Spinal cord (tissue), 10 donors: ENCODE results near the gene NF1. TPM values are rescaled to one million over a fixed set of nuclear protein-coding genes. Genes with fewer than 3 reads are reported as not detected.
"Not testable (repeated sequence)": the region's sequence is repeated elsewhere in the genome, so short reads cannot be mapped to it uniquely, and the experiment has no call there.

Experiments used
- DNase-seq, 6 donors: peaks; one replicate each; pipeline versions ENCODE4 v3.0.0 to v3.0.0-alpha.2; 2013 to 2015; ENCODE audit warnings: low spot score in 6 of 6, low read depth in 4 of 6
- H3K27ac ChIP-seq: one replicate; pipeline ENCODE4 v1.5.1; 2013; ENCODE audit warnings: low read depth, low read length, control low read depth
- H3K27me3 ChIP-seq: one replicate; pipeline ENCODE4 v1.6.1; 2013; ENCODE audit warnings: low read length; ENCODE audit not compliant: control insufficient read depth, insufficient read depth
- H3K36me3 ChIP-seq: one replicate; pipeline ENCODE4 v1.6.1; 2013; ENCODE audit warnings: low read length; ENCODE audit not compliant: control insufficient read depth, insufficient read depth
- H3K4me1 ChIP-seq: one replicate; pipeline ENCODE4 v1.6.1; 2013; ENCODE audit warnings: low read length; ENCODE audit not compliant: control insufficient read depth, insufficient read depth
- H3K4me3 ChIP-seq: one replicate; pipeline ENCODE4 v1.5.1; 2013; ENCODE audit warnings: low read depth, low read length, control low read depth
- H3K9me3 ChIP-seq: one replicate; pipeline ENCODE4 v1.6.1; 2013; ENCODE audit warnings: low read length; ENCODE audit not compliant: control insufficient read depth, insufficient read depth
- WGBS: methylation state at CpG from one replicate; pipeline ENCODE4 v1.1.5; 2013; ENCODE audit warnings: missing lambda C conversion rate; ENCODE audit not compliant: insufficient coverage; 5-methylcytosine and 5-hydroxymethylcytosine counted together
- polyA plus RNA-seq, 2 donors: library from polyadenylated mRNA; unstranded; fragments of 120-200 nt; gene quantifications; one replicate each; pipeline ENCODE4 v1.2.1, GENCODE V29; 2013; ENCODE audit not compliant: insufficient read length in 2 of 2
- total RNA-seq, 2 donors: library from RNA; depleted of rRNA in 1 of 2; stranded (reverse); fragments of 120-200 nt in 1 of 2; fragments of >200 nt in 1 of 2; gene quantifications; one replicate each; pipeline versions ENCODE4 v1.2.3 to v1.2.4, GENCODE V29; 2013 to 2014
- donor health status: healthy.

NF1 gene
- total and polyA plus RNA-seq, 4 donors, result 41.1 to 140 (median 54.9) TPM

DNA sequence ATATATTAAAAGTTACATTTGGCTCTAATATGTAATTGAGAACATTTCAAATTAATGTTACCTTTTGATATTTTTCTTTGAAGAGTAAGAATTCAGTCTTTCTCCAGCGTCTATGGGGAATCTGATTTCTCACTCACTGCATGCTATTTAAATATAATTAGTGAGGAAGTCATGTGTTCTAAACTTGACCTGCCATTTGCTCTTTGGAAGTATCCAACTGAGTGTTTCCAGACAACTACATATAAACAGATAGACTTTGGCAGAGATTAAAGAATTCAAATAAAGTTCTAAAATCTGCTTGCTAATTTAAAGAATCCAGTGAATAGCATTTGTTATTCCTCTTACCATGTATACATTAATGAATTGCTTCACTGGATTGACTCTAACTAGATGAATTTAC is 178.7 kb downstream of the NF1 start:
- no peak for DNase-seq
- H3K9me3 ChIP-seq, result no peaks in the 10 kb centered on the region
- peaks cover 11% of the 10 kb centered on the region for H3K36me3 ChIP-seq
- H3K27me3 ChIP-seq, result no peaks in the 10 kb centered on the region
- no peaks in the 10 kb centered on the region for H3K4me1 ChIP-seq
- WGBS, result no CpG with 5 or more reads among the region's 1 CpG
- no peak overlapping the region for H3K4me3 ChIP-seq
- H3K27ac ChIP-seq, result no peak overlapping the region

DNA sequence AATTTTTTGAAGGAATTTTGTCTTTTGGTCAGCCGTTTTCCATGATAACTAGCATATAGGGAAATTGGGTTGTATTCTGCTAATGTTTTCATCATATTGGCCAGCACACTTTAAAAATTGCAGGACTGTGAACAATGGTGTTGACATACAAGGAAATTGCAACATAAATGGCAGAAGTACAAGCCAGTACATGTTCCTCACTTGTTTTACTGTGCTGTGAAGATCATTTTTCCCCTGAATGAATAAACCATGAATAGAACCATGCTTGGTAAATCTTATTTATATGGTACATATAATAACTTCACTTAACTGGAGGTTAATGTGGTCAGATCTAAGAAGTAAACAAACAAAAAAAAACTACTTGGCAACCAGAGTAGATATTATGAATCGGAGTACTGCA is 179.5 kb downstream of the NF1 start:
- DNase-seq, result no peak
- H3K36me3 ChIP-seq, result peaks cover 8% of the 10 kb centered on the region
- H3K4me1 ChIP-seq, result no peaks in the 10 kb centered on the region
- H3K9me3 ChIP-seq, result no peaks in the 10 kb centered on the region
- no CpG with 5 or more reads among the region's 2 CpGs for WGBS
- no peak overlapping the region for H3K4me3 ChIP-seq
- H3K27me3 ChIP-seq, result no peaks in the 10 kb centered on the region
- H3K27ac ChIP-seq, result no peak overlapping the region

DNA sequence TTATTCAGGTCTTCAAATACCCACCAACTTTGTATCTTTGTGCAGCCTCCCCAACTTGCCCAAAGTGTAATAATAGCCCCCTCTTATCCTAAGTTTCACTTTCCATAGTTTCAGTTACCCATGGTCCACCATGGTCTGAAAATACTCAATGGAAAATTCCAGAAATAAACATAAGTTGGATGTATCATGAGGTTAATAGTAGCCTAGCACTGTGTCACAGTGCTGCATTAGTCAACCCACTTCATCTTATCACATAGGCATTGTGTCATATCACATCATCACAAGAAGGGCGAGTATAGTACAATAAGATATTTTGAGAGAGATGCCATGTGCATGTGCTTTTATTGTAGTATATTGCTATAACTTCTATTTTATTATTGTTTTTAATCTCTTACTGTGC is 180.3 kb downstream of the NF1 start:
- H3K9me3 ChIP-seq, result no peaks in the 10 kb centered on the region
- H3K4me1 ChIP-seq, result no peaks in the 10 kb centered on the region
- DNase-seq, result no peak
- H3K4me3 ChIP-seq, result no peak overlapping the region
- no CpG with 5 or more reads among the region's 1 CpG for WGBS
- no peak overlapping the region for H3K27ac ChIP-seq
- H3K27me3 ChIP-seq, result no peaks in the 10 kb centered on the region
- H3K36me3 ChIP-seq, result peaks cover 7% of the 10 kb centered on the region

DNA sequence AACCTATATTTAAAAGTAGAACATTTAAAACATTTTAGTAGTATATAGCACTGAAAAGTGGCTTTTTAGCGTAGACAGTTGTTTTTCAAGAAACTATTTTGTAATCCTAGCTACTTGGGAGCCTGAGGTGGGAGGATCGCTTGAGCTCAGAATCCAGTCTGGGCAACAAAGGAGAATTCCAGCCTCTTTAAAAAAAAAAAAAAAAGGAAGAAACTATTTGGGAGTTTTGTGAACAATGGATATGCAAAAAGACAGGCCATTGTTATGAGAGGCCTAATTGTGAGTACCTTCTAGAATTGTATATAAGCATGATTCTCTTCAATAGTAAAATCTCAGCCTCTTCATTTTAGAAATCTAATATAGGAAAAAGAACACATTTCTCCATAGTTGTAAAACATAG is 184.6 kb downstream of the NF1 start:
- DNase-seq, result no peak
- no peaks in the 10 kb centered on the region for H3K27me3 ChIP-seq
- no CpG with 5 or more reads among the region's 2 CpGs for WGBS
- H3K4me1 ChIP-seq, result no peaks in the 10 kb centered on the region
- no peaks in the 10 kb centered on the region for H3K9me3 ChIP-seq
- no peak overlapping the region for H3K27ac ChIP-seq
- peaks cover 11% of the 10 kb centered on the region for H3K36me3 ChIP-seq
- H3K4me3 ChIP-seq, result no peak overlapping the region

DNA sequence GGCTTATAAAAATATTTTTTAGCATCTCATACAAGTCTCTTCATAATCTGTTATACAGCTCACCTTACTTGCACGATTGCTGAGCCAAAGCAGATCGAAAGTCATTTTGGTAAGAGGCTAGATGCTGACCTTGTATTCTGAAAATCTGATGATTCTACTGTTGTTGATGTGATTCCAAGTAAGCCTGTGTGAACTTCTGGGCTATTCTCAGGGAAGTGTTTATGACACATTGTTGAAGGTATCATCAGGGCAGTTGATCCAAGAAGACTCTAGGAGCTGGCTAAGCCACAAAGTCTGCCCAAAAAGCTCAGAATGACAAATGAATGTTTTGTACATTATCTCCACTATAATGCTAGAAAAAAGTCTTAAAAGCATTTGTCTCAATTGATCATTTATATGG is 186.3 kb downstream of the NF1 start:
- no peaks in the 10 kb centered on the region for H3K9me3 ChIP-seq
- DNase-seq, result no peak
- WGBS, result 100% methylated on average over 1 of the region's 2 CpGs
- H3K36me3 ChIP-seq, result peaks cover 11% of the 10 kb centered on the region
- no peaks in the 10 kb centered on the region for H3K4me1 ChIP-seq
- H3K27ac ChIP-seq, result no peak overlapping the region
- H3K27me3 ChIP-seq, result no peaks in the 10 kb centered on the region
- H3K4me3 ChIP-seq, result no peak overlapping the region

DNA sequence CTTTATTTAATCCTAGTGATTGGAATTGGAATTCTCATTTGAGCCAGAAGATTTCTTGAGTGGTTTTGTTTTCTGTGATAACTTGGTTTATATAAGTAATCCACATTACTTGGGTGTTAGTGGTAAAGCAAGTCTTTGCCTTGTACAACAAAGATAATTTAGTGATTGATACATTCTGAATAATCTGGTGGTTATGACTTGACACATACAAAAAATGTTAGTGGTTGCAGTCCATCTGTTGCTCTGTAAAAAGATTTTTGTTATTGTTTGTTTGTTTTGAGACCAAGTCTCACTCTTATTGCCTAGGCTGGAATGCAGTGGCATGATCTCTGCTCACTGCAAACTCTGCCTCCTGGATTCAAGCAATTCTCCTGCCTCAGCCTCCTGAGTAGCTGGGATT is 189.1 kb downstream of the NF1 start:
- DNase-seq, result no peak
- peaks cover 16% of the 10 kb centered on the region for H3K36me3 ChIP-seq
- H3K4me1 ChIP-seq, result no peaks in the 10 kb centered on the region
- no peaks in the 10 kb centered on the region for H3K27me3 ChIP-seq
- no peak overlapping the region for H3K27ac ChIP-seq
- no peak overlapping the region for H3K4me3 ChIP-seq
- no peaks in the 10 kb centered on the region for H3K9me3 ChIP-seq

DNA sequence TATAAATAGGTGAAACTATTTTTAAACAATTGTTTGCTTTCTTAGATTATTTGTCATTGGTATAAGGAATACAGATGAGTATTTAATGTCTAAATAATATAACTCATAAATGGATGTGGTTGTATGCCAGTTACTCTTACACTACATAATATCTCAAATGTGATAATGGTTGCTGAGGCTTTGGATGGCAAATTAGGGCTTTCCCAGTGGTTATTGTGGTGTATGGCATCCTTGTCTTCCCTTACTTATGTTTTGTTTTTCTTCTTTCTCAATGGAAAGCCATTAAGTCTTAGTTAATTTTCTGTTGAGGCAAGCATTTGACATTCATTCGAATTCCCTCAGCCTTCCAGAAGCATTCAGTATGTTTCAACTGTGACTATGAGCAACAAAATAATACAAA is 191.8 kb downstream of the NF1 start:
- no peak overlapping the region for H3K27ac ChIP-seq

DNA sequence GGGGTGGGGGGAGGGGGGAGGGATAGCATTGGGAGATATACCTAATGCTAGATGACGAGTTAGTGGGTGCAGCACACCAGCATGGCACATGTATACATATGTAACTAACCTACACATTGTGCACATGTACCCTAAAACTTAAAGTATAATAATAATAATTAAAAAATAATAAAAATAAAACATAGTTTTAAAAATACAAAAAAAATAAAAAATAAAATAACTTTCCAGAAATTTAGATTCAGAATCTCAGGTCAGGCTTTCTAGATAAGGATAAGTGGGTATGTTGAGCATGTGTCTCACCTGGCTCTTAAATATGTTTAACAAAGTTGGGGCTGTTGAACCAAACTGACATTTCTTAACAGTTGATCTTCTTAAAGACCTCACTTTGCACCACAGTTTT is 193.2 kb downstream of the NF1 start:
- not testable (repeated sequence) for H3K4me3 ChIP-seq, H3K9me3 ChIP-seq, H3K27me3 ChIP-seq, H3K27ac ChIP-seq, DNase-seq, H3K4me1 ChIP-seq, H3K36me3 ChIP-seq
- WGBS, result no CpG with 5 or more reads among the region's 1 CpG

More for the DNA sequence above, 191.8 kb downstream of the NF1 start:
- Histone ChIP-seq H3K4me1 (no peaks in the 10 kb centered on the region), H3K27me3 (no peaks in the 10 kb centered on the region), H3K4me3 (no peak overlapping the region), H3K36me3 (peaks cover 12% of the 10 kb centered on the region), H3K9me3 (no peaks in the 10 kb centered on the region)
- DNase-seq, result no peak
- no CpG with 5 or more reads among the region's 1 CpG for whole genome bisulfite sequencing

DNA sequence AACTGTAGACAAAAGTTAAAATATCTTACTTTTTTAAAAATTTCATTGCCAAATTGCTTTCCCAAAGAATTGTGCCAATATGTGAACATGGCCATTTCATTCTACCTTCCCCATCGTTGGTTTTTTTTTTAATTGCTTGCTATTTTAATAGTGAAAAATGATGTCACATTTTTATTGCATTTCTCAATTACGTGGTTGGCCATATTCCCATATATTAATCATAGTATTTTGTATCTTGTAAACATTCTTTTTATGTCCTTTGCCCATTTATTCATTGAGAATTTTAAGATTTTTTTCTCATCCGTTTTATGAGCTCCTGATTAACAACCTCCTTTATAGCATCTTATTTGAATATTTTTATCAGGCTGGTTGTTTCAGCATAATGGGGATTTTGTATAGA is 195.0 kb downstream of the NF1 start:
- no peak for DNase-seq
- Histone ChIP-seq H3K4me1 (no peaks in the 10 kb centered on the region), H3K27ac (no peak overlapping the region), H3K9me3 (no peaks in the 10 kb centered on the region), H3K36me3 (peaks cover 4% of the 10 kb centered on the region), H3K4me3 (no peak overlapping the region), H3K27me3 (no peaks in the 10 kb centered on the region)
- WGBS, result no CpG with 5 or more reads among the region's 3 CpGs

DNA sequence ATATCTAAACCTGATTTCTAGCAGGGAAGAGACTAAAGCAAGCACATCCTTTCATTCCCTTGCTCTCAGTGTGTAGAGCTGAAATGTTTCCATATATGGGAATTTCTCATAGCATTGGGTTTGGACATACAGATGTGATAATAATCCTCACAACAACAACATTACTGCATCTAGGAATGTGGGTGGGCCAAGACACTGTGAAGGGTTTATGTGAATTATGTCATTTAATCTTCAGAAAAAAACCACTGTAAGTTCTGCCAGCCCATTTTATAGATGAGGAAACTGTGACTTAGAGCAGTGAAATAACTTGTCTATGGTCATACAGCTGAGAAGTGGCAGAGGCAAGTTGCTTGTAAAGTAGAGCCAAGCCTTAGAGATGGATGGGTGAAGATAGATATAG is 197.0 kb downstream of the NF1 start:
- H3K27ac ChIP-seq, result no peak overlapping the region
- no peaks in the 10 kb centered on the region for H3K4me1 ChIP-seq

DNA sequence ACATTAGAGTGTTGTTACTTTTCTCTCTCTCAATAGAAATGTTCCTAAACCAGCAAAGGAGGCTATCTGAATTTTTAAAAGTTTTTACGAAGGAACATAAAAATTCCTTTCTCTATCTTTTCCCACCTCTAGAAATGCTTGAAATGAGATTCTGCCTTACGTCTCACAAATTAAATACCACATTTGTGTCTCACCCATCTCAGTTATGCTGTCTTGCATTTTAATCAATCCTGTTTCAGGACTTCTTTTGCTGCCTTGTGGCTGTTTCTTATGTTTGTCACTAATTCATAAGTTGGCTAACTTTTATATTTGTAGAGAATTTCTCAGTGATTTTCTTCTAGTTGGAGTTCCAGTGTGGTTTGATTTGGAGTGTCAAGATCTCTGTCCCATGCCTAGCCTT is 198.8 kb downstream of the NF1 start:
- Histone ChIP-seq H3K36me3 (no peaks in the 10 kb centered on the region), H3K27ac (no peak overlapping the region), H3K4me1 (no peaks in the 10 kb centered on the region), H3K4me3 (no peak overlapping the region), H3K27me3 (no peaks in the 10 kb centered on the region), H3K9me3 (no peaks in the 10 kb centered on the region)
- DNase-seq, result no peak
- no CpG with 5 or more reads among the region's 2 CpGs for WGBS

More for the DNA sequence above, 197.0 kb downstream of the NF1 start:
- H3K9me3 ChIP-seq, result no peaks in the 10 kb centered on the region
- no peak for DNase-seq
- H3K36me3 ChIP-seq, result peaks cover 4% of the 10 kb centered on the region
- H3K27me3 ChIP-seq, result no peaks in the 10 kb centered on the region
- H3K4me3 ChIP-seq, result no peak overlapping the region
